HG02798 (cell line): ENCODE measurements around the gene CCDC27.

ENCODE experiments used
- ATAC-seq: cut with Tn5 transposase; IDR thresholded peaks from one replicate; pipeline ENCODE4 v1.9.1; 2021; ENCODE audit warnings: mild to moderate bottlenecking; ENCODE audit not compliant: unreplicated experiment, poor library complexity

The CCDC27 gene

GRCh38 chr1:3752400-3752945 lies at the start of gene CCDC27:
TSS of gene CCDC27 (plus strand) at chr1:3752450. CDS start at chr1:3752482, 32 bp downstream.
- ATAC-seq: no peak

GRCh38 chr1:3702528-3702927 lies 49.7 kb upstream of the CCDC27 start:
- no peak for ATAC-seq

GRCh38 chr1:3702990-3703728 lies 49.1 kb upstream of the CCDC27 start:
- no peak for ATAC-seq

- no peak for ATAC-seq
These were observed 48.4 kb upstream of the CCDC27 start for GRCh38 chr1:3703786-3704371.

GRCh38 chr1:3705341-3705950 lies 46.8 kb upstream of the CCDC27 start:
- ATAC-seq: no peak

GRCh38 chr1:3706651-3707297 lies 45.5 kb upstream of the CCDC27 start:
- no peak for ATAC-seq

GRCh38 chr1:3707298-3707938 lies 44.8 kb upstream of the CCDC27 start:
- no peak for ATAC-seq

GRCh38 chr1:3707939-3708328 lies 44.3 kb upstream of the CCDC27 start:
- no peak for ATAC-seq

- ATAC-seq: no peak
These were observed 43.5 kb upstream of the CCDC27 start for GRCh38 chr1:3708791-3709190.

- no peak for ATAC-seq
These were observed 42.0 kb upstream of the CCDC27 start for GRCh38 chr1:3710251-3710650.

GRCh38 chr1:3711381-3711779 lies 40.9 kb upstream of the CCDC27 start:
- ATAC-seq: no peak

- ATAC-seq: no peak
These were observed 40.3 kb upstream of the CCDC27 start for GRCh38 chr1:3711780-3712451.

- ATAC-seq: no peak
These were observed 39.4 kb upstream of the CCDC27 start for GRCh38 chr1:3712573-3713535.

- ATAC-seq: no peak
These were observed 38.4 kb upstream of the CCDC27 start for GRCh38 chr1:3713840-3714239.

GRCh38 chr1:3714284-3714741 lies 37.9 kb upstream of the CCDC27 start:
- no peak for ATAC-seq

- no peak for ATAC-seq
These were observed 37.4 kb upstream of the CCDC27 start for GRCh38 chr1:3714814-3715213.

- no peak for ATAC-seq
These were observed 35.9 kb upstream of the CCDC27 start for GRCh38 chr1:3716351-3716750.

GRCh38 chr1:3717041-3717714 lies 35.1 kb upstream of the CCDC27 start:
- ATAC-seq: no peak
